HG03378 (cell line): ENCODE measurements around the gene KIAA1614.
A peak's percentile ranks its signal among the peaks of the same experiment; 100 is the strongest.

Experiments used
- ATAC-seq: cut with Tn5 transposase; IDR thresholded peaks from one replicate; pipeline ENCODE4 v1.9.1; 2021; ENCODE audit warnings: mild to moderate bottlenecking, moderate library complexity; ENCODE audit not compliant: unreplicated experiment

KIAA1614 gene

GRCh38 chr1:180925471-180926051, 12.9 kb downstream of the KIAA1614 start:
- ATAC-seq = no peak

DNA sequence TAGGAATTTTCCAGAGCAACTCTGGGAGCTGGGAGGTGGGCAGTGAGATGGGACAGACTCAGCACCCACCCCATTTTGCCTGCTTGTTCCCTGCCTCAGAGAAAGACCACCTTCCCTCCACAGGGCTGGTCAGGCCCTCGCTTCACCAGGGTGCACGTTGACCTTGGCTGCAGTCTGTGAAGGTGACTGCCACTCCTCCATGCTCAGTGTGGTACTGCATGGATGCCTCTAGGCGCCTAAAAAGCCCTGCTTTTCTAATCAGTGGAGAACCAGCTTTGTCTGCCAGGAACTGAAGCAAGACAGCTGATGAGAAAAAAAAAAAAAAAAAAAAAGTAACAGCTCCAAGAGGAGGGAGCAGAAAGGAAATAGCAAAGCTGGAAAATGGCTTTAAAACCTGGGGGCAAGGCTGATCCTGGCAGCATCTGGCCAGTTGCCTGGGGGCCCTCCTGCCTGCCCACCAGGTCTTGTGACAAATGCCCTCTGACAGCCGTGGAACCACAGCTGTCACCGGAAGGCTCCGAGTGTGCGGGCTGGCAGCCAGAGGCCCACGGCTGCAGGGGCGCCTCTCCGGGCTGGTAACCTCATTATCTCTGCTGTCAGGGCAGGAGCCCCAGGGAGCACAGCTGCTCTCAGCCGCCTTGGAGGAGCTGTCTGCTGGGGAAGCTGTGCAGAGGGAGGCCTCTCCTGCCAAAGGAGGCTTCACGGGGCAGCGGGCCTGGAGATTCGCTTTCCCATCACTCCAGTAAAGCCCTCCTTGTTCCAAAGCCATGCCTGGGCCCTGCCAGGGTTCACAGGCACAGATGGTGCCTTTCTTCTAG, 13.7 kb downstream of the KIAA1614 start:
- ATAC-seq = peak; percentile 48

- ATAC-seq = no peak
Measured at GRCh38 chr1:180927348-180927747, 14.7 kb downstream of the KIAA1614 start.

DNA sequence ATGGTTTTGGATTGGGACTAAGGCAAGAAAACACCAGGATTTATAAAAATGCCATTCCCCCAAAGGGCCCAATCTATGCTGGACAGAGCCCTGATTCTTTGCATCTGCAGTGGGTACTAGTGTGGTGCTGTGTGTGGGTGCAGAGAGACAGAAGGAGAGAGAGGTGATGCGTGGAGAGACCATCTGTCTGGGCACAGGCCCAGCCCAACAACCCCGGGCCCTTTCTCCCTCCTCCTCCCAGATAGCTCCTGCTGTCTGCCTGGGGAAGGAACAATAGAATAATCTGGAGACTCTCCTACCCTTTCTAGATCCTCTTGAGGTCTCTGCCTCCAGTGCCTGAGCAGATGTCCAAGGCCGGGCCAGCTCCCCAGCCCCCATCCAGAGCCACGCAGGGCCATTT, 15.1 kb downstream of the KIAA1614 start:
- ATAC-seq = no peak

DNA sequence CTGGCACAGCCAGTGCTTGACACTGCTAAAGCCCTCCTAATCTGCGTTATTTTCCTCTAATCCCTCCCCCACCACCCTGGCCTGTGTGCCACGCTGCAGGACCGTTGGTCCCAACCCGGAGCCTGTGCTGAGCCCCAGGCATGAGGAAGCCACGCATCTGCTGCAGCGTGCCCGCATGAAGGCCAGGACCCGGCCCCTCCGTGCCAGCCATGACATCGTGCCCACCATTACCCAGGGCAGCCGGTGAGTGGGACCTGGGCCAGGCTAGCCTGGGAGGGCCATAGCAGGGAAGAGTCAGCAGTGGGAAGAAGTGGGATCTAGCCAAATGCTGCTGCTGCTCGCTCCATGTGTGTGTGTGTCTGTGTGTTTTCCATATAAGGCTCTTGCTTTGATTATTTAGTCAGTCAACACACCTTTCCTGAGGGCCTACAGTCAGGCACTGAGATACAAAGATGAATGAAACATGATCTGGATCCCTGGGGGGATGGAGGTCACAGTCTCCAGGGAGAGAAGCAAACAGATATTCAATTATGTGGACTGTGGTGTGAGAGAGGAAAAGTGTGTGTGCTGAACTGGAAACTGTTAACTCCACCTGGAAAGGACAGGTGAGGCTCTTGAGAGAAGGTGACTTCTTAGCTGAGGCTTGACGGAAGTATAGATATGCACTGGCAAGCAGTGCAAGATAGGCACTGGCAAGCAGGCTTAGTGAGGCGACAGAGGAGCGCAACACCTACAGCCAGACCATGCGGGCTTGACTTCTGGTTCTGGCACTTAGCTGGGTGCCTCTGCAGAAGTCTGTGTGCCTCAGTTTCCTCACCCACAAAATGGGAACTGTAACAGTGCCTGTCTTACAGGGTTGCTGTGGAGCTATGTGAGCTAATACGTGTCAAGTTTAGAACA, 15.9 kb downstream of the KIAA1614 start:
- ATAC-seq = no peak

- ATAC-seq = no peak
Measured at GRCh38 chr1:180929389-180929788, 16.7 kb downstream of the KIAA1614 start.

- no peak for ATAC-seq
Measured at GRCh38 chr1:180930687-180931086, 18.0 kb downstream of the KIAA1614 start.

- ATAC-seq = no peak
Measured at GRCh38 chr1:180931529-180931928, 18.8 kb downstream of the KIAA1614 start.

- no peak for ATAC-seq
Measured at GRCh38 chr1:180932378-180932777, 19.7 kb downstream of the KIAA1614 start.

DNA sequence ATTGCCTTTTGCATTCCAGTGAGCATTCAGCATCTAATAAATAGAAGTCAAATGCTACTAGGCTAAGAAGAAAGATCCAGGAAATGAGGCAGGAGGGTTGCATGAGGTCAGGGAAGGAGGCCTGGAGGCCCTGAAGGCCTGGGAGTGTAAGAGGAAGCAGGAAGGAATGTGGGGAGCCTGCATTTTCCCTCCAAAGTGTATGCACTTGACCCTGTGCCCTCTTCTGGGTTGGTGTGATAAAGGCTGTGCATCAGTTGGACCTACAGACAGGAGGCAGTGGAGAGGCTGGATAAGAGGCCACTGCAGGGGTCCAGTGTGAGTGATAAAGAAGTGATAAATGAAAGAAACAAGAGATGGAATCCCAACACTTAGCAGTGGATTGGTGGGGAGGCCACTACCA, 20.4 kb downstream of the KIAA1614 start:
- no peak for ATAC-seq

DNA sequence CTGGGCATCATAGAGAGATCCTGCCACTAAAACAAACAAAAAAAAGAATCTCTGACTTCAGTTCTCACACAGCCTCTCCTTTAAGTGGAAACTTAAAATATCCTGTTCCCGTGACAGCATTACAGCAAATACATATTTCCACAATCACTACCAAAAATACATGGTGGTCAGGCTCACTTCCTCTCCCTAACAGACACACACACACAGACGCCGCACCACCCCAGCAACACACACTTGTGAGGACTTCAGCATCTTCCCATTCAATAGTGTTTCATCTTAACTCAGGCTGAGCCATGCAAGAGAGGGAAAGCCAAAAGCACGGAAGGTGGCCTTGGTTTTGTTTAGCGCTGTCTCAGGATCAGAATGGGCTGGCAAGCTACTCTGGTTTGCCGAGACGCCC, 21.9 kb downstream of the KIAA1614 start:
- ATAC-seq = no peak

DNA sequence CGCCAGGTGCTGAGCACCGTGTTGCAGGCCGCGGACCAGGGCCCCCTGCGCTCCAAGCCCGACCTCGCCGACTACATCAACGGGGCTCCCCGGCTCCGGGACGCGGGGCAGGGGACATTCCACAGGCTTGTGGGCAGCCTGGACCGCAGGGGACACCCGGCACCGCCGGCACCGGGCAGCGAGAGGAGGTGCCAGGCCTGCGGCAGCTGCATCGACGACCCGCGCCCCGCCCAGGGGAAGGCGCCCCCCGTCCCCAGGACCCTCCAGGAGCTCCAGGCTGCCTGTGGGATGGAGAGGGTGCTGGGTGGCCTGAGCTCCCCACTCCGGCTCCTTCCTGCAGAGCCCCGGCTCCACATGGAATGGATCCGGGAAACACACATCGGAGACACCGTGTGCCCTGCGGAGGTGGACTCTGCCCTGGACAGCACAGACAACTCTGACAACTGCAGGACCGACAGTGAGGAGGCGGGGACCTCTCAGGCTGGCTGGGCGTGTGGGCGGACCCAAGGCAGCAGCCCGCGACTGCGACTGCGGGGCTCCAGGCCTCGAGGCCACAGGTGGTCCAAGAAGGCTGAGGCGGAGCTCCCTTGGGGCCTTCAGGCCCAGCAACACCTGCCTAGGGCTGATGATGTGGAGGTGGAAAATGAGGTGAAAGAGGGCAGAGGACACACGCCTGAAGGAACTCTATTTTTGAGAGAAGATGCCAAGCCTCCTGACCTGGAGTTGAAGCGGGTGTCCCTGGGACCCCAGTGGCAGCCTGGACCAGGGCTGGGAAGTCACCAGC, 22.8 kb downstream of the KIAA1614 start:
- no peak for ATAC-seq

- ATAC-seq = no peak
Measured at GRCh38 chr1:180936110-180937011, 23.7 kb downstream of the KIAA1614 start.

GRCh38 chr1:180937012-180937372, 24.3 kb downstream of the KIAA1614 start:
- no peak for ATAC-seq

DNA sequence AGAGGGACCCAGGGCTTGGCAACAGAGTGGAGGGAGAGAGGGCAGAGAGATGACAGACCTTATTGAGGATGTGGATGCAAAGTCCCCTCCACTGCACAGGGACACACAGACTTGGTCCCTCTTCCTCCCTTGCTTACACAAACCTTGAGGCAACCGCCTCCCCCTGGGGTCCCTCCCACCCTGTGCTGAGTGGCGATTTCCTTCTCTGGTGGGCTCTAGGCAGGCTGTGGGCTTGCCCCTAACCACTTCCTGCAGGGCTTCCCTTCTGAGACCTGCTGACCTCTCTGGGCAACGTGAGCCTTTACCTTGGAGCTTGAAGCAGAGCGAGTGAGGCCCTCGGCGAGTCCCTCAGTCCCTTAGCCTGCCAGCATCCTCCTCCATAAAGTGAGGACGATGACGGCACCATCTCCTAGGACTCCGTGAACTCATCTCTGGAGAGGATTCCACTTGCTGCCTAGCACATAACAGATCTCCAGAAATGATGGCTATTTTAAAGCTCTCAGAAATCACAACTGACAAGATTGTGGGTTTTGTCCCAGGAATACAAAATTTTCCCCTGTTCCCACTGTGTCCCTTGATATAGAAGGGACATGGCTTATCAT, 25.0 kb downstream of the KIAA1614 start:
- ATAC-seq = no peak

GRCh38 chr1:180939073-180939710, 26.5 kb downstream of the KIAA1614 start:
- no peak for ATAC-seq

GRCh38 chr1:180939711-180940103, 27.0 kb downstream of the KIAA1614 start:
- no peak for ATAC-seq

- ATAC-seq = no peak
Measured at GRCh38 chr1:180940445-180940844, 27.7 kb downstream of the KIAA1614 start.
